ENCODE results near the gene FLT3.

DNA sequence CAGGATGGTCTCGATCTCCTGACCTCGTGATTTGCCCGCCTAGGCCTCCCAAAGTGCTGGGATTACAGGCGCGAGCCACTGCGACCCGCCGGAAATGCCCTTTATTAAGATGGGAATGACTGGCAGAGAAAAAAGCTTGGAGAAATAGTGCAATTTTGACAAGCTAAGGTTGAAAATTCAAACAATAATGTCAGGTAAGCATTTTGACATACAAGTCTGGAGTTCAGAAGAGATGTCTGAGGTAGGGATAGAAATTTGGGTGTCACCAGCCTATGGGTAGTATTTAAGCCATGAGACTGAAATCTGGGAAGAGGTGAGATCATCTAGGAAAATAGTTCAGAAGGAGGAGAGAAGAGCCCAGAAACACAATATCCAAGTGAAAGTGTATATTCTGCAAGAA lies 20.8 kb upstream of the FLT3 start:
- TF ChIP-seq, protein P1, sequence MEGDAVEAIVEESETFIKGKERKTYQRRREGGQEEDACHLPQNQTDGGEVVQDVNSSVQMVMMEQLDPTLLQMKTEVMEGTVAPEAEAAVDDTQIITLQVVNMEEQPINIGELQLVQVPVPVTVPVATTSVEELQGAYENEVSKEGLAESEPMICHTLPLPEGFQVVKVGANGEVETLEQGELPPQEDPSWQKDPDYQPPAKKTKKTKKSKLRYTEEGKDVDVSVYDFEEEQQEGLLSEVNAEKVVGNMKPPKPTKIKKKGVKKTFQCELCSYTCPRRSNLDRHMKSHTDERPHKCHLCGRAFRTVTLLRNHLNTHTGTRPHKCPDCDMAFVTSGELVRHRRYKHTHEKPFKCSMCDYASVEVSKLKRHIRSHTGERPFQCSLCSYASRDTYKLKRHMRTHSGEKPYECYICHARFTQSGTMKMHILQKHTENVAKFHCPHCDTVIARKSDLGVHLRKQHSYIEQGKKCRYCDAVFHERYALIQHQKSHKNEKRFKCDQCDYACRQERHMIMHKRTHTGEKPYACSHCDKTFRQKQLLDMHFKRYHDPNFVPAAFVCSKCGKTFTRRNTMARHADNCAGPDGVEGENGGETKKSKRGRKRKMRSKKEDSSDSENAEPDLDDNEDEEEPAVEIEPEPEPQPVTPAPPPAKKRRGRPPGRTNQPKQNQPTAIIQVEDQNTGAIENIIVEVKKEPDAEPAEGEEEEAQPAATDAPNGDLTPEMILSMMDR (IDR thresholded peaks at IDR 0.05), result no peak
- no peak for TF ChIP-seq EP300 (IDR thresholded peaks at IDR 0.05; ENCODE audit: borderline replicate concordance in 1 of 2, low read depth in 1 of 2, low read length in 1 of 2)
- no peak for TF ChIP-seq TAF1 (IDR thresholded peaks at IDR 0.05; ENCODE audit: borderline replicate concordance, low read depth, low read length)
- TF ChIP-seq, protein P2, sequence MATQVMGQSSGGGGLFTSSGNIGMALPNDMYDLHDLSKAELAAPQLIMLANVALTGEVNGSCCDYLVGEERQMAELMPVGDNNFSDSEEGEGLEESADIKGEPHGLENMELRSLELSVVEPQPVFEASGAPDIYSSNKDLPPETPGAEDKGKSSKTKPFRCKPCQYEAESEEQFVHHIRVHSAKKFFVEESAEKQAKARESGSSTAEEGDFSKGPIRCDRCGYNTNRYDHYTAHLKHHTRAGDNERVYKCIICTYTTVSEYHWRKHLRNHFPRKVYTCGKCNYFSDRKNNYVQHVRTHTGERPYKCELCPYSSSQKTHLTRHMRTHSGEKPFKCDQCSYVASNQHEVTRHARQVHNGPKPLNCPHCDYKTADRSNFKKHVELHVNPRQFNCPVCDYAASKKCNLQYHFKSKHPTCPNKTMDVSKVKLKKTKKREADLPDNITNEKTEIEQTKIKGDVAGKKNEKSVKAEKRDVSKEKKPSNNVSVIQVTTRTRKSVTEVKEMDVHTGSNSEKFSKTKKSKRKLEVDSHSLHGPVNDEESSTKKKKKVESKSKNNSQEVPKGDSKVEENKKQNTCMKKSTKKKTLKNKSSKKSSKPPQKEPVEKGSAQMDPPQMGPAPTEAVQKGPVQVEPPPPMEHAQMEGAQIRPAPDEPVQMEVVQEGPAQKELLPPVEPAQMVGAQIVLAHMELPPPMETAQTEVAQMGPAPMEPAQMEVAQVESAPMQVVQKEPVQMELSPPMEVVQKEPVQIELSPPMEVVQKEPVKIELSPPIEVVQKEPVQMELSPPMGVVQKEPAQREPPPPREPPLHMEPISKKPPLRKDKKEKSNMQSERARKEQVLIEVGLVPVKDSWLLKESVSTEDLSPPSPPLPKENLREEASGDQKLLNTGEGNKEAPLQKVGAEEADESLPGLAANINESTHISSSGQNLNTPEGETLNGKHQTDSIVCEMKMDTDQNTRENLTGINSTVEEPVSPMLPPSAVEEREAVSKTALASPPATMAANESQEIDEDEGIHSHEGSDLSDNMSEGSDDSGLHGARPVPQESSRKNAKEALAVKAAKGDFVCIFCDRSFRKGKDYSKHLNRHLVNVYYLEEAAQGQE (IDR thresholded peaks at IDR 0.05; ENCODE audit: low read depth, low read length), result no peak
- no peak for TF ChIP-seq CHD2 (IDR thresholded peaks at IDR 0.05; ENCODE audit: low read length, partially characterized antibody)
- no peak for TF ChIP-seq POLR2AphosphoS5 (IDR thresholded peaks at IDR 0.05; ENCODE audit: low read depth, low read length)
- TF ChIP-seq GABPA (IDR thresholded peaks at IDR 0.05; ENCODE audit: low read depth), result no peak
- no peak for TF ChIP-seq NRF1 (IDR thresholded peaks at IDR 0.05; ENCODE audit: low read depth, low read length)
- TF ChIP-seq, protein P3, sequence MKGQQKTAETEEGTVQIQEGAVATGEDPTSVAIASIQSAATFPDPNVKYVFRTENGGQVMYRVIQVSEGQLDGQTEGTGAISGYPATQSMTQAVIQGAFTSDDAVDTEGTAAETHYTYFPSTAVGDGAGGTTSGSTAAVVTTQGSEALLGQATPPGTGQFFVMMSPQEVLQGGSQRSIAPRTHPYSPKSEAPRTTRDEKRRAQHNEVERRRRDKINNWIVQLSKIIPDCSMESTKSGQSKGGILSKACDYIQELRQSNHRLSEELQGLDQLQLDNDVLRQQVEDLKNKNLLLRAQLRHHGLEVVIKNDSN (IDR thresholded peaks at IDR 0.05; ENCODE audit: borderline replicate concordance, low read depth), result no peak
- no peak for TF ChIP-seq TCF12 (IDR thresholded peaks at IDR 0.05)
- TF ChIP-seq MXI1 (IDR thresholded peaks at IDR 0.05; ENCODE audit: low read depth, low read length), result no peak
- TF ChIP-seq EZH2phosphoT487 (IDR thresholded peaks at IDR 0.05; ENCODE audit: borderline replicate concordance, low read depth), result no peak
